GM19468 (cell line): ENCODE measurements around the gene DNAJB1.
"Not testable (repeated sequence)": the region's sequence is repeated elsewhere in the genome, so short reads cannot be mapped to it uniquely, and the experiment has no call there.

Experiments
- ATAC-seq: cut with Tn5 transposase; IDR thresholded peaks from one replicate; pipeline ENCODE4 v1.9.1; 2021; ENCODE audit warnings: mild to moderate bottlenecking, moderate library complexity, moderate number of reproducible peaks; ENCODE audit not compliant: unreplicated experiment; ENCODE audit errors: extremely low read depth

The DNAJB1 gene

GRCh38 chr19:14526423-14526822, 8.2 kb upstream of the DNAJB1 start:
- ATAC-seq = no peak

- ATAC-seq = no peak
These were observed 7.5 kb upstream of the DNAJB1 start for GRCh38 chr19:14525729-14526128.

DNA sequence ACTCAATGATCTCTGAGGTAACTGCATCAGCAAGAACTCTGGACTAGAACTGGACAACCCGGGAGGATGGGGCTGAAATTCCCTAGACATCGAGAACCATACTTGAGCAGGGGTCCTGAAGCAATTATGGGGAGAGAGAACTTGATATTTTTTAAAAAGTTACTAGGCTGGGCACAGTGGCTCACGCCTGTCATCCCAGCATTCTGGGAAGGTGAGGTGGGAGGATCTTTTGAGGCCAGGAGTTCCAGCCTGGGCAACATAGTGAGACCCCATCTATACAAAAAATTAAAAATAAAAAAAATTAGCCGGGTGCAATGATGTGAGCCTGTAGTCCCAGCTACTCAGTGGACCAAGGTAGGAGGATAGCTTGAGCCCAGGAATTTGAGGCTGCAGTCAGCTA, 2.3 kb upstream of the DNAJB1 start:
- ATAC-seq = no peak

GRCh38 chr19:14519860-14520407, 1.7 kb upstream of the DNAJB1 start:
- ATAC-seq = no peak

DNA sequence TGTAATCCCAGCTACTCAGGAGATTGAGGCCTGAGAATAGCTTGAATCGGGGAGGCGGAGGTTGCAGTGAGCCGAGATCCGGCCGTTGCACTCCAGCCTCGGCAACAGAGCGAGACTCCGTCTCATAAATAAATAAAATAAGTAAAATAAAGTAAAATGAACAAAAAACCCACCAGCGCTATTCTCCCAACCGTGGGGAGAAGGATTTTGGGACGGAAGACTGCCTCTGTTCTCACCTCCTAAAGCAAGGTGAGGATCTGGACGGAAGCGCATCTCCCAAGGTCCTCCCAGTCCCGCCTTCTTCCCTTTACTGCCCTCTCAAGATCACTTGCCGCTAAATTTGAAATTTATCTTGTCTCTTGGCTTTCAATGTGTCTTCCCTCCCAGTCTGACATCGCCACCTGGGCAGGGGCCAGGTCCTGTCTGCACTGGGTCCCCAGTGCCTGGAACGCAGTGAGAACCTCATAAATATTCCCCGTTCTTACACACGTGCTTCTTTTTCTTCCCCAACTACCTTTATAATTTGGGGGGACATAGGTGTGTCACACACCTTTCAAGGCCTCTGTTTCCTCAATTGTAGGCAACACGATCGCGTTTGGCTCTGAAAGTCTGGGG, 1.2 kb upstream of the DNAJB1 start:
- no peak for ATAC-seq

GRCh38 chr19:14517446-14517839, 754 bp downstream of the DNAJB1 start:
- no peak for ATAC-seq

DNA sequence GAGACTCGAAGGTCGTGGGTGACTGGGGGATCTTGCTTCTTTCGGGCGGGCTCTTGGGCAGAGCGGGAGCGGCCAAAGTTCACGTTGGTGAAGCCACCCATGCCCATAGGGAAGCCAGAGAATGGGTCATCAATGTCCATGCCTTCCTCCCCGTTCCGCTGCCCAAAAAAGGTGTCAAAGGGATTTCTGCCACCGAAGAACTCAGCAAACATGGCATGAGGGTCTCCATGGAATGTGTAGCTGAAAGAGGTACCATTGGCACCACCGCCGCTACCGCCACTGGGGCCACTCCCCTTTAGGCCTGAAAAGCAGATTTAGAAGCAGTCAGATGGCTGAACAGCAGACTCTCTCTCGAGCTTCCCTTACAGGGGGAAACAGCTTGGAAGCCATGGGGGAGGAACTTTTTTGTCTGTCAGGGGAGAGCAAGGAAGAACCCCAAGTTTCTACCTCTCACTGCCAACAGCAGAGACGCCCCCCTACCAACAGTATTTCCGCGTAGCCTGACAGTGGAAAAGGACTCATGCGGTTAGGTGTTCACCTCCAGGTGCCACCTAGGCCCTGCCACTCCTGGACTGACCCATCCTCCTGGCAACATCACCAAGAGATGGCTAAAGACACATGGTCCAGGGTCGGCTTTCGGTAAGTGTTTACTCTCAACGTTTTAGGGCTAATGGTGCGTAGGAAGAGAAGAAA, 1.3 kb downstream of the DNAJB1 start:
- no peak for ATAC-seq

GRCh38 chr19:14516048-14516534, 2.1 kb downstream of the DNAJB1 start:
- ATAC-seq = no peak

DNA sequence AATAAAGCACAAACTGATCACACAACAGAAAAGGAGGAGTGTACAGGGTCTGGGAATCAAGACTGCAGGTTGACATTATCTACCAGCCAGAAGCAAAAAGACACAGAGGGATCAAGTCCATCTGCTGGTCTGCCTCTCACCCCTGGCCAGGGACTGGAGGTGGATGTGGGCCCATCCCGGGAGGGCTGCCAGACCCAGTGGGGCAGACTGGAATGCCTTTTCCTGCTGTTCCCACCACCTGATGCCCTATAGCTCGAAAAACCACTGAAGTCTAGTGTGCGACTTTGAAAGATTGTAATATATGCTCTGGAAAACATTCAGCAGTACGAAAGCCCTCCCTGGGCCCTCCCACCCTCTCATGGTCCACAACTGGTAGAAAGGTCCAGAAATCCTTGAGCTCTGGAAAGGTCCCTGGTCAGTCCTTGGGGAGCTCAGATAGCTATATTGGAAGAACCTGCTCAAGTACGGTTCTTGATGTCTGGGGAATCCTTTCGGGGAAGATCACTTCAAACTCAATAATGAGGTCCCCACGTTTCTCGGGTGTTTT, 2.6 kb downstream of the DNAJB1 start:
- ATAC-seq = no peak

DNA sequence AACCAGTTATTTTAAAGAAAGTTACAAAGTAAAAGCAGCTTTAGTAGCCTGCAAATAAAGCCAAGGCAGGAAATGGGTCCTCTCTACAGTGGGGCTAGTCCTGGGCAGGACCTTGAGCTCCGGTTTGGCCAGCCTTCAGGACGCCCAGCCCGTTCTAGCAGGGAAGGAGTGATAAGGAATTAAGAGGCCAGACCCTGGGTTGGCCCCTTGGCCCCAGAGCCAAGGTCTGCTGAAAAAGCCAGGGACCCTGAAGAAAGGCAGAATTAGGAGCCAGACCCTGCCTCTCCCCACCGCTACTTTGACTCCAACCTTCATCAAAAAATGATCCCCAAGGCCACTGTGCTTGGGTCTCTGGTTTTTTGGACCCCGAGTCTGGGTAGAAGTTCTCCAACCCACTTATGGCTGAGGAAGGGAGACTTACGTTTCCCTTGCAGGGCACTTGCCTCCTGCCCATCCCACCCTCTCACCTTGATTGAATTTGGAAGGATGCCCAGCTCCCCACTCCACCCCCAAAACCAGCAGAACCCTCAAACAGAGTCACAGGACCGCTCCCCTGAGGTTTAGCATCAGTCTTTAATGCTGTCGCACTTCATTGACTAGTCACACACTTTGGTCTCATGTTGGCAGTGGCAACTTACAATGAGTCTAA, 3.9 kb downstream of the DNAJB1 start:
- ATAC-seq = no peak

DNA sequence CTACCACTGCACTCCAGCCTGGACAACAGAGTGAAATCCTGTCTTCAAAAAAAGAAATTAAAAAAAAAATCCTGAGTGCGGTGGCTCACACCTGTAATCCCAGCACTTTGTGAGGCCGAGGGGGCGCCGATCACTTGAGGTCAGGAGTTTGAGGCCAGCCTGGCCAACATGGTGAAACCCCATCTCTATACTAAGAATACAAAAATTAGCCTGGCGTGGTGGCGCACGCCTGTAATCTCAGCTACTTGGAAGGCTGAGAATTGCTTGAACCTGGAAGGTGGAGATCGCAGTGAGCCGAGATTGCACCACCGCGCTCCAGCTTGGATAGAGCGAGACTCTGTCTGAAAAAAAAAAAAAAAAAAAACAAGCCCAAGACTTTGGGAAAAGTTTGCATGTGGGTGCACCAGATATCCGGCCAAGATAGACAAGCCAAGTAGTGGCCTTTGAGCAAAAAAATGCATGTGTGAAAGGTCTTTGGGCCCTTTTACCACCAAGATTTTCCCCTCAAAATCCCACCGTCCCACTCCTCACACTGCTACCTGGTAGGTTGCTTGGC, 5.7 kb downstream of the DNAJB1 start:
- no peak for ATAC-seq

- no peak for ATAC-seq
These were observed 7.0 kb downstream of the DNAJB1 start for GRCh38 chr19:14511229-14511593.

DNA sequence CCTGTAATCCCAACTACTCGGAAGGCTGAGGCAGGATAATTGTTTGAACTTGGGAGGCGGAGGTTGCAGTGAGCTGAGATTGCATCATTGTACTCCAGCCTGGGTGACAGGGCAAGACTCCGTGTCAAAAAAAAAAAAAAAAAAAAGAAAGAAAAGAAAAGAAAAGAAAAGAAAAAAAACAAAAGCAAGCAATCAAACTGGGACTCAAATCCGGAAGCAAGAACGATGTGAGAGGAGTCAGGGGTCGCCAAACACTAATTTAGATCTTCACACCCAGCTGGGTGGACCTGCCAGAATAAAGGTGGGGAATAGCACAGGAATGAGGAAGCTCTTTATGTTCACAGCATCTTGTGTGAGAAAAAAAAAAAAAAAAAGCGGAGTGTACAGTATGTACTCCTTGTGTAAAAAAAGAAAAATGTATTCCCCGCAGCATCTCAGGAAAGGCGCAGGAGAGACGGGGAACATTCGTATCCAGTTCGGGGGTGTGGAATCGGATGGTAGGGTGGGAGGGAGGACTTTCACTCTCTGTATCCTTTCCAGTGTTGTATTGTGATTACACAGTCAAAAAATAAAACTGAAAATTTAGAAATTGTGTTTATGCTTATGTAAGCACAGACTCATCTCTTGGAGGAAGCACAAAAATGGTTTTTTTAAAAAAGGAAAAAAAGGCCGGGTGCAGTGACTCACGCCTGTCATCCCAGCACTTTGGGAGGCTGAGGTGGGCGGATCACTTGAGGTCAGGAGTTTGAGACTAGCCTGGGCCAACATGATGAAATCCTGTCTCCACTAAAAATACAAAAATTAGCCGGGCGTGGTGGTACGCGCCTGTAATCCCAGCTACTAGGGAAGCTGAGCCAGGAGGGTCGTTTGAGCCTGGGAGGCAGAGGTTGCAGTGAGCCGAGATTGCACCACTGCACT, 7.6 kb downstream of the DNAJB1 start:
- ATAC-seq = no peak

GRCh38 chr19:14507704-14508542, 10.3 kb downstream of the DNAJB1 start:
- no peak for ATAC-seq

GRCh38 chr19:14505488-14506239, 12.5 kb downstream of the DNAJB1 start:
- ATAC-seq = no peak

- not testable (repeated sequence) for ATAC-seq
These were observed 13.6 kb downstream of the DNAJB1 start for GRCh38 chr19:14504575-14504974.

GRCh38 chr19:14503285-14503684, 14.9 kb downstream of the DNAJB1 start:
- no peak for ATAC-seq
